BLaER1 treated with 17β-estradiol and CSF1 and Interleukin-3, amounts not matched to agents 10 nM and 100 nM (cell line): ENCODE data around the gene PATJ.
"Not testable (repeated sequence)": the region's sequence is repeated elsewhere in the genome, so short reads cannot be mapped to it uniquely, and the experiment has no call there.

Experiments
- H3K27ac ChIP-seq, 11 experiments: shearing (Covaris generic); formaldehyde crosslinking; 2 replicates each; pipeline ENCODE4 v1.8.1; 2022
- H3K27me3 ChIP-seq, 11 experiments: shearing (Covaris generic); formaldehyde crosslinking; 2 replicates each; pipeline ENCODE4 v1.8.1; 2022
- H3K36me3 ChIP-seq, 11 experiments: shearing (Covaris generic); formaldehyde crosslinking; 2 replicates each; pipeline ENCODE4 v1.8.1; 2022
- H3K4me1 ChIP-seq, 10 experiments: shearing (Covaris generic); formaldehyde crosslinking; 2 replicates each; pipeline ENCODE4 v1.8.1; 2022
- H3K4me2 ChIP-seq, 11 experiments: shearing (Covaris generic); formaldehyde crosslinking; 2 replicates each; pipeline ENCODE4 v1.8.1; 2022
- H3K4me3 ChIP-seq, 10 experiments: shearing (Covaris generic); formaldehyde crosslinking; 2 replicates each; pipeline ENCODE4 v1.8.1; 2022
- H3K9ac ChIP-seq, 11 experiments: shearing (Covaris generic); formaldehyde crosslinking; 2 replicates each; pipeline ENCODE4 v1.8.1; 2022
- H3K9me3 ChIP-seq, 11 experiments: shearing (Covaris generic); formaldehyde crosslinking; replicated peaks in 1 of 11; 2 replicates each; pipeline ENCODE4 v1.8.1; 2022
- H4K20me1 ChIP-seq, 11 experiments: shearing (Covaris generic); formaldehyde crosslinking; 2 replicates each; pipeline ENCODE4 v1.8.1; 2022
- Cebpa-rat ChIP-seq, 11 experiments: shearing (Covaris generic); IDR thresholded peaks; 2 replicates each; pipeline ENCODE4 v1.8.1; 2022

Gene PATJ

GRCh38 chr1:61770131-61770530 lies 27.9 kb downstream of the PATJ start:
- Histone ChIP-seq H3K4me1 (no peaks in the 10 kb centered on the region), H3K4me2 (no peak overlapping the region), H3K9ac (no peak overlapping the region), H3K9me3 (no peaks in the 10 kb centered on the region), H4K20me1 (no peaks in the 10 kb centered on the region), H3K4me3 (no peak overlapping the region), H3K36me3 (no peaks in the 10 kb centered on the region), H3K27ac (no peak overlapping the region), H3K27me3 (no peaks in the 10 kb centered on the region)
- no peak for TF ChIP-seq Cebpa-rat (IDR thresholded peaks at IDR 0.05)

- H3K4me3 ChIP-seq, result no peak overlapping the region
- H3K36me3 ChIP-seq, result no peaks in the 10 kb centered on the region
- no peaks in the 10 kb centered on the region for H3K27me3 ChIP-seq
- H3K9ac ChIP-seq, result no peak overlapping the region
- peaks cover 0 to 6% (median 0%) of the 10 kb centered on the region in 10 experiments; a peak in 1 of 20 replicates for H3K4me1 ChIP-seq
- TF ChIP-seq Cebpa-rat (IDR thresholded peaks at IDR 0.05), result no peak
- no peak overlapping the region for H3K4me2 ChIP-seq
- no peak overlapping the region for H3K27ac ChIP-seq
- H4K20me1 ChIP-seq, result no peaks in the 10 kb centered on the region
- no peaks in the 10 kb centered on the region for H3K9me3 ChIP-seq
Measured at GRCh38 chr1:61776091-61776490, 33.8 kb downstream of the PATJ start.

GRCh38 chr1:61779231-61779630 lies 37.0 kb downstream of the PATJ start:
- H3K27ac ChIP-seq, result no peak overlapping the region
- peaks cover 0 to 6% (median 0%) of the 10 kb centered on the region in 10 experiments; a peak in 1 of 20 replicates for H3K4me1 ChIP-seq
- H4K20me1 ChIP-seq, result no peaks in the 10 kb centered on the region
- TF ChIP-seq Cebpa-rat (IDR thresholded peaks at IDR 0.05), result no peak
- no peaks in the 10 kb centered on the region for H3K27me3 ChIP-seq
- no peak overlapping the region for H3K4me2 ChIP-seq
- H3K36me3 ChIP-seq, result no peaks in the 10 kb centered on the region
- no peak overlapping the region for H3K4me3 ChIP-seq
- H3K9ac ChIP-seq, result no peak overlapping the region
- no peaks in the 10 kb centered on the region for H3K9me3 ChIP-seq

- H3K4me2 ChIP-seq, result no peak overlapping the region
- no peaks in the 10 kb centered on the region for H3K36me3 ChIP-seq
- H3K27ac ChIP-seq, result no peak overlapping the region
- peaks cover 0 to 3% (median 0%) of the 10 kb centered on the region in 10 experiments; a peak in 1 of 20 replicates for H3K4me1 ChIP-seq
- H3K27me3 ChIP-seq, result no peaks in the 10 kb centered on the region
- TF ChIP-seq Cebpa-rat (IDR thresholded peaks at IDR 0.05), result no peak
- H3K9ac ChIP-seq, result no peak overlapping the region
- H3K9me3 ChIP-seq, result no peaks in the 10 kb centered on the region
- H4K20me1 ChIP-seq, result no peaks in the 10 kb centered on the region
- no peak overlapping the region for H3K4me3 ChIP-seq
Measured at GRCh38 chr1:61781151-61781550, 38.9 kb downstream of the PATJ start.

GRCh38 chr1:61782771-61783170 lies 40.5 kb downstream of the PATJ start:
- no peak overlapping the region for H3K9ac ChIP-seq
- no peak for TF ChIP-seq Cebpa-rat (IDR thresholded peaks at IDR 0.05)
- H3K4me3 ChIP-seq, result no peak overlapping the region
- H3K4me2 ChIP-seq, result no peak overlapping the region
- H3K27ac ChIP-seq, result no peak overlapping the region
- no peaks in the 10 kb centered on the region for H3K36me3 ChIP-seq
- H3K9me3 ChIP-seq, result no peaks in the 10 kb centered on the region
- no peaks in the 10 kb centered on the region for H4K20me1 ChIP-seq
- no peaks in the 10 kb centered on the region for H3K4me1 ChIP-seq
- H3K27me3 ChIP-seq, result no peaks in the 10 kb centered on the region

- Histone ChIP-seq H4K20me1 (no peaks in the 10 kb centered on the region), H3K4me2 (no peak overlapping the region), H3K36me3 (no peaks in the 10 kb centered on the region), H3K4me3 (no peak overlapping the region), H3K4me1 (no peaks in the 10 kb centered on the region), H3K27ac (no peak overlapping the region), H3K9me3 (no peaks in the 10 kb centered on the region), H3K9ac (no peak overlapping the region), H3K27me3 (no peaks in the 10 kb centered on the region)
- no peak for TF ChIP-seq Cebpa-rat (IDR thresholded peaks at IDR 0.05)
Measured at GRCh38 chr1:61784726-61785125, 42.4 kb downstream of the PATJ start.

GRCh38 chr1:61790837-61791236 lies 48.6 kb downstream of the PATJ start:
- H3K36me3 ChIP-seq, result no peaks in the 10 kb centered on the region
- no peaks in the 10 kb centered on the region for H3K27me3 ChIP-seq
- no peak for TF ChIP-seq Cebpa-rat (IDR thresholded peaks at IDR 0.05)
- no peak overlapping the region for H3K9ac ChIP-seq
- no peak overlapping the region for H3K27ac ChIP-seq
- H3K4me3 ChIP-seq, result no peak overlapping the region
- no peaks in the 10 kb centered on the region for H3K4me1 ChIP-seq
- no peak overlapping the region for H3K4me2 ChIP-seq
- no peaks in the 10 kb centered on the region for H3K9me3 ChIP-seq
- H4K20me1 ChIP-seq, result no peaks in the 10 kb centered on the region

- Histone ChIP-seq H3K27ac (no peak overlapping the region), H3K36me3 (no peaks in the 10 kb centered on the region; a peak in 1 of 22 replicates), H3K4me2 (no peak overlapping the region)
Measured at GRCh38 chr1:61797045-61797755, 54.9 kb downstream of the PATJ start.

GRCh38 chr1:61801047-61801446 lies 58.8 kb downstream of the PATJ start:
- H3K4me1 ChIP-seq, H4K20me1 ChIP-seq, H3K4me3 ChIP-seq, H3K27me3 ChIP-seq, H3K27ac ChIP-seq, H3K9ac ChIP-seq, H3K9me3 ChIP-seq, H3K36me3 ChIP-seq, H3K4me2 ChIP-seq: not testable (repeated sequence)

More at GRCh38 chr1:61797045-61797755, 54.9 kb downstream of the PATJ start:
- Histone ChIP-seq H3K27me3 (no peaks in the 10 kb centered on the region), H3K9me3 (no peaks in the 10 kb centered on the region), H3K4me1 (0 out of 20 replicates have a peak, but pooled peaks cover 0 to 4% (median 0%) of the 10 kb centered on the region in 10 experiments), H3K4me3 (no peak overlapping the region), H3K9ac (no peak overlapping the region), H4K20me1 (no peaks in the 10 kb centered on the region)
- no peak for TF ChIP-seq Cebpa-rat (IDR thresholded peaks at IDR 0.05)

GRCh38 chr1:61807606-61808140 lies 65.4 kb downstream of the PATJ start:
- no peaks in the 10 kb centered on the region for H4K20me1 ChIP-seq
- H3K9me3 ChIP-seq, result no peaks in the 10 kb centered on the region
- TF ChIP-seq Cebpa-rat (IDR thresholded peaks at IDR 0.05), result no peak
- H3K4me2 ChIP-seq, result no peak overlapping the region
- no peak overlapping the region for H3K27ac ChIP-seq
- no peaks in the 10 kb centered on the region for H3K4me1 ChIP-seq
- H3K36me3 ChIP-seq, result no peaks in the 10 kb centered on the region
- H3K4me3 ChIP-seq, result no peak overlapping the region
- no peaks in the 10 kb centered on the region for H3K27me3 ChIP-seq
- no peak overlapping the region for H3K9ac ChIP-seq
